H54 (cell line): ENCODE measurements around the gene TMEM52B.

Source experiments
- DNase-seq: peaks from one replicate; pipeline ENCODE4 v3.0.0; 2011; ENCODE audit warnings: low spot score, mixed read lengths; ENCODE audit not compliant: insufficient read length
- FAIRE-seq: peaks from 3 replicates; lab custom pipeline; 2011; peaks lifted over from hg19 to GRCh38; lab: Jason Lieb, UNC
- POLR2A ChIP-seq: IDR thresholded peaks from 2 replicates; pipeline ENCODE4 v1.6.1; 2011; ENCODE audit warnings: low read depth, mild to moderate bottlenecking, low read length

TMEM52B gene

DNA sequence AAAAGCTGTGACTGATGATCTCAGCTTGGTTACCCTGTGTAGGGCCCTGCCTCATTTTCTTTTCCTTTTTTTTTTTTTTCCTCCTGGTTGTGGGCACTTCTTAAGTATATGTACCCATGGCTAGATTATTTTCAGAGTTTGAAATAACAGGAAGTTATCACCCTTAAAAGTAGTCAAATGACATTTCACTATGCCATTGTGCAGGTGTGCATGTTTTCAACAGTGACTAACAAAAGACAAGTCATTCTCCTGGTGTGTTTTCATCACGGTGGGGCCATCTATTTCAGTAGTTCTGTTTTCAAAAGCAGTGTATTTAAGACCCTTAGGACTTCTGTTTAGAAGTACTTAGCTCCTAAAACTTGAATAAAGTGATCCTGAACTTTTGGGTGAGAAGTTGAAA lies 48.8 kb downstream of the TMEM52B start:
- no peak for TF ChIP-seq POLR2A
- FAIRE-seq = no peak

DNA sequence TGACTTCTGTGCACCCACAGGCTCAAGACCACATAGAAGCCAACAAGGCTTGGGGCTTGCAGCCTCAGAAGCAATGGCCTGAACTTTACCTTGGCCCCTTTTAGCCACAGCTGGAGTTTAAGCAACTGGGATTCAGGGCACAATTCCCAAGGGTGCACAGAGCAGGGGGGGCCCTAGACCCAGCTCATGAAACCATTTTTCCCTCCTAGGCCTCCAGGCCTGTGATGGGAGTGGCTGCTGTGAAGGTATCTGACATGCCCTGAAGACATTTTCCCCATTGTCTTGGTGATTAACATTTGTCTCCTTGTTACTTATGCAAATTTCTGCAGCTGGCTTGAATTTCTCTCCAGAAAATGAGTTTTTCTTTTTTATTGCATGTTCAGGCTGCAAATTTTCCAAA lies 55.7 kb downstream of the TMEM52B start:
- DNase-seq (no peak), FAIRE-seq (no peak)
- no peak for TF ChIP-seq POLR2A

More for the DNA sequence above, 48.8 kb downstream of the TMEM52B start:
- no peak for DNase-seq

- no peak for TF ChIP-seq POLR2A
- FAIRE-seq = peak; percentile 77
- peak; percentile 21 for DNase-seq
Observed at GRCh38 chr12:10235761-10236631, 57.2 kb downstream of the TMEM52B start.

- no peak for TF ChIP-seq POLR2A
- DNase-seq (no peak), FAIRE-seq (no peak)
Observed at GRCh38 chr12:10236720-10237119, 57.9 kb downstream of the TMEM52B start.

DNA sequence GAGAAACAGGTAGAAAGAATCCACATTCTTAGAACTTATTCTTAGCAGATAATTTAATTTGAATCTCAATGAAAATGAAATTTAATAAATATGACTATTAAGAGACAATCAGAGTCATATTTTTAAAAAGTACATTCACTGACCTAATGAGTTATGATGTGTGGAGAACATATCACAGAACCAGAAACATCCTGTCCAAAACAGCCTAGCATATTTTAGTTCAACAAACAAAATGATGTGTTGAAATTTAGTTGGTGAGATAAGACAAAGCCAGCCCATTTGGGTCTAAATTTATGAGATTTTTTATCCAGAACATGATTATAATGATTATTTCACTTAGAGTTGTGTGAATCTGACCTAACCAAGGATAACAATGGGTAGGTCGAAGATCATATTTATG lies 59.7 kb downstream of the TMEM52B start:
- no peak for FAIRE-seq
- TF ChIP-seq POLR2A = no peak
- no peak for DNase-seq

GRCh38 chr12:10241290-10241689 lies 62.5 kb downstream of the TMEM52B start:
- FAIRE-seq (no peak), DNase-seq (no peak)
- TF ChIP-seq POLR2A = no peak
